Keratinocyte (primary cell): ENCODE data around the gene CAPNS1.

Experiments used
- CTCF ChIP-seq, 3 experiments: IDR thresholded peaks in 1 of 3; conservative IDR thresholded peaks in 1 of 3; optimal IDR thresholded peaks in 1 of 3; 2 replicates in 2 of 3; 3 replicates in 1 of 3; pipeline versions ENCODE3 to v1.5.1; 2011; ENCODE audit warnings: low read length in 3 of 3, mild to moderate bottlenecking in 3 of 3, moderate library complexity in 2 of 3, control low read depth in 1 of 3, inconsistent platforms in 1 of 3; ENCODE audit not compliant: insufficient read depth in 2 of 3; ENCODE audit errors: extremely low read depth in 1 of 3
- EZH2 ChIP-seq: IDR thresholded peaks from one replicate; pipeline ENCODE4 v1.6.1; 2012; ENCODE audit warnings: inconsistent platforms, mild to moderate bottlenecking, low read length, moderate library complexity

GRCh38 chr19:36114721-36115452, 25.0 kb upstream of the CAPNS1 start, which contains the start of gene POLR2I:
- no peak for TF ChIP-seq EZH2
- TF ChIP-seq CTCF (optimal IDR thresholded peaks at IDR 0.05 in 1 of 3, IDR thresholded peaks at IDR 0.05 in 1 of 3, conservative IDR thresholded peaks at IDR 0.05 in 1 of 3; ENCODE audit: extremely low read depth in 1 of 3, insufficient read depth in 2 of 3, low read length in 3 of 3), result no peak
